ENCODE measurements around the gene TUBA4A. TPM values are rescaled to one million over a fixed set of nuclear protein-coding genes. Genes with fewer than 3 reads are reported as not detected.
A peak's percentile ranks its signal among the peaks of the same experiment; 100 is the strongest.

Gene TUBA4A
- total RNA-seq, 1 donor from 2014 or later = 45.4 TPM

GRCh38 chr2:219245148-219245898 lies 8.4 kb downstream of the TUBA4A start, which contains the start of the genes GLB1L and STK16:
Gene GLB1L, minus strand, starts transcription at chr2:219245444. Its CDS starts 1,871 bp downstream, at chr2:219243573.
Gene STK16, plus strand, starts transcription at chr2:219245479. Its CDS starts 521 bp downstream, at chr2:219246000.
- H3K9me3 ChIP-seq = no peaks in the 10 kb centered on the region
- no peak for TF ChIP-seq CTCF (IDR thresholded peaks at IDR 0.05)
- ATAC-seq (peak; percentile 90), DNase-seq (peak; percentile 97)
- H3K27ac ChIP-seq = peak within 1 kb of the TSS; percentile 96
- H3K4me1 ChIP-seq = peaks cover 52% of the 10 kb centered on the region
- no peaks in the 10 kb centered on the region for H3K27me3 ChIP-seq
- peaks cover 19% of the 10 kb centered on the region for H3K36me3 ChIP-seq
- peak within 1 kb of the TSS; percentile 98 for H3K4me3 ChIP-seq
- intact Hi-C loops (cut with DNase I) = no loop called here

- H3K27ac ChIP-seq = peak overlapping the region; percentile 96
- H3K4me1 ChIP-seq = peaks cover 46% of the 10 kb centered on the region
- TF ChIP-seq CTCF (IDR thresholded peaks at IDR 0.05) = no peak
- ATAC-seq (no peak), DNase-seq (no peak)
- intact Hi-C loops (cut with DNase I) = no loop called here
- H3K36me3 ChIP-seq = peaks cover 22% of the 10 kb centered on the region
- peak overlapping the region; percentile 98 for H3K4me3 ChIP-seq
- H3K9me3 ChIP-seq = no peaks in the 10 kb centered on the region
- no peaks in the 10 kb centered on the region for H3K27me3 ChIP-seq
Measured at GRCh38 chr2:219244789-219245147, 8.9 kb downstream of the TUBA4A start.

GRCh38 chr2:219243291-219243761 lies 10.4 kb downstream of the TUBA4A start:
- TF ChIP-seq CTCF (IDR thresholded peaks at IDR 0.05) = no peak
- Histone ChIP-seq H3K27me3 (no peaks in the 10 kb centered on the region), H3K4me1 (peaks cover 32% of the 10 kb centered on the region), H3K27ac (no peak overlapping the region), H3K36me3 (peaks cover 24% of the 10 kb centered on the region), H3K4me3 (peak overlapping the region; percentile 30), H3K9me3 (no peaks in the 10 kb centered on the region)
- ATAC-seq (peak; percentile 63), DNase-seq (peak; percentile 79)
- intact Hi-C loops (cut with DNase I) = no loop called here

- DNase-seq (no peak), ATAC-seq (no peak)
- H3K27me3 ChIP-seq = no peaks in the 10 kb centered on the region
- no peaks in the 10 kb centered on the region for H3K9me3 ChIP-seq
- intact Hi-C loops (cut with DNase I) = no loop called here
- peaks cover 75% of the 10 kb centered on the region for H3K36me3 ChIP-seq
- H3K27ac ChIP-seq = no peak overlapping the region
- peaks cover 9% of the 10 kb centered on the region for H3K4me1 ChIP-seq
- no peak overlapping the region for H3K4me3 ChIP-seq
- no peak for TF ChIP-seq CTCF (IDR thresholded peaks at IDR 0.05)
Measured at GRCh38 chr2:219234331-219234730, 19.4 kb downstream of the TUBA4A start.

GRCh38 chr2:219230059-219230540 lies 23.6 kb downstream of the TUBA4A start:
- Histone ChIP-seq H3K4me3 (peak overlapping the region; percentile 74), H3K27ac (peak overlapping the region; percentile 88), H3K27me3 (no peaks in the 10 kb centered on the region), H3K36me3 (peaks cover 57% of the 10 kb centered on the region), H3K4me1 (peaks cover 27% of the 10 kb centered on the region), H3K9me3 (no peaks in the 10 kb centered on the region)
- intact Hi-C loops (cut with DNase I) = no loop called here
- DNase-seq = peak; percentile 77
- TF ChIP-seq CTCF (IDR thresholded peaks at IDR 0.05) = no peak
- peak; percentile 25 for ATAC-seq

Data from upper lobe of right lung (tissue), 1 donor.